Left ventricle myocardium inferior (tissue), 1 donor: ENCODE measurements around the gene CNN1. TPM values are rescaled to one million over a fixed set of nuclear protein-coding genes. Genes with fewer than 3 reads are reported as not detected.

Experiments
- DNase-seq: peaks from one replicate; pipeline ENCODE4 v3.0.0-alpha.2; 2020
- H3K27ac ChIP-seq: fragments of 200-600 bp; replicated peaks from 2 replicates; pipeline ENCODE4 v1.8.0; 2021
- H3K27me3 ChIP-seq: fragments of 200-600 bp; 2 replicates; pipeline ENCODE4 v1.8.0; 2021; ENCODE audit warnings: low read depth
- H3K36me3 ChIP-seq: fragments of 200-600 bp; 2 replicates; pipeline ENCODE4 v1.8.0; 2021
- H3K4me1 ChIP-seq: fragments of 200-600 bp; 2 replicates; pipeline ENCODE4 v1.8.0; 2021
- H3K4me3 ChIP-seq: fragments of 200-600 bp; 2 replicates; pipeline ENCODE4 v1.8.0; 2021; ENCODE audit warnings: mild to moderate bottlenecking, moderate library complexity
- H3K9me3 ChIP-seq: fragments of 200-600 bp; replicated peaks from 2 replicates; pipeline ENCODE4 v1.8.0; 2021
- intact Hi-C: fragments of 100-400 bp; cut with micrococcal nuclease; formaldehyde crosslinking; loops from one replicate; pipeline ENCODE4 v1.11.0; 2022
- total RNA-seq: library from RNA; stranded (reverse); fragmentation: NEBNext Ultra II Directional; extraction: Animal tissue kit (Norgen Biotek cat#: 25700); gene quantifications from one replicate; pipeline ENCODE4 v1.2.1, GENCODE V29; 2021
- TF ChIP-seq, protein P1 (sequence below): fragments of 200-600 bp; IDR thresholded peaks from 2 replicates; pipeline ENCODE4 v1.8.0; 2021; ENCODE audit warnings: antibody characterized with exemption, mild to moderate bottlenecking, borderline replicate concordance
- donor health status: DM: no; HTN: yes; CAD: no; lungs with severe emphysema.

The CNN1 gene
- total RNA-seq, 1 donor from 2014 or later = 133 TPM

DNA sequence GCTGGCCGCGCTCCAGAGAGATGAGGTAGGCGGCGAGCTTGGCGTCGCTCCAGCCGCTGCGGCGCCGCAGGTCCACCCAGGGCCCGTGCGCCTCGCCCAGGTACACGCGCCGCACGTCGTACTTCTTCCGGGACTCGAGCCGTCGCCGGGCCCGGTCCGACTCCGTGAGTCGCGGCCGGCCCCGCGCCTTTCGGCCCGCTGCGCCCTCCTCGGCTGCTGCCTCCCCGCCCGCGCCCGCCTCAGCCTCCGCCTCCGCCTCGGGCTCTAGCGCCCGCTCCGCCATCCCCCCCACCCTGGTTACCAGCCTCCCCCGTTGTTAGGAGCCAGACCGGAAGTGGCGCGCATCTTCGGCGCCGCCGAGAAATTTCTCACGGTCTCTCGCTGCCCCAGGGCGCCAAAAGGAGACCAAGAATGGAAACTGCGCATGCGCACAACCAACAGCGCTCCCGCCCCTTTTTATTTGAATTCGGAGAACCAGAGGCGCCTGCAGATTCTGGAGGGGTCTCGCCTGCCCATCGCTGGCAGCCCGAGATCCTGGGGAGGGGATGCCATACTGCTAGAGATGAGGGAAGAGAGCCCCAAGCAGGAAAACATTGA is 33.0 kb upstream of the CNN1 start, which contains the start of gene ZNF653:
TSS of gene ZNF653 (minus strand) at position 336 of the 597 bp plus-strand sequence. CDS start at position 283, 53 bp downstream.
- Histone ChIP-seq H3K27ac (peak within 1 kb of the TSS; percentile 96), H3K27me3 (no peaks in the 10 kb centered on the region), H3K4me1 (peaks cover 17% of the 10 kb centered on the region), H3K4me3 (peak within 1 kb of the TSS; percentile 83), H3K9me3 (no peaks in the 10 kb centered on the region), H3K36me3 (peaks cover 8% of the 10 kb centered on the region)
- intact Hi-C loops = no loop called here
- TF ChIP-seq, protein P1, sequence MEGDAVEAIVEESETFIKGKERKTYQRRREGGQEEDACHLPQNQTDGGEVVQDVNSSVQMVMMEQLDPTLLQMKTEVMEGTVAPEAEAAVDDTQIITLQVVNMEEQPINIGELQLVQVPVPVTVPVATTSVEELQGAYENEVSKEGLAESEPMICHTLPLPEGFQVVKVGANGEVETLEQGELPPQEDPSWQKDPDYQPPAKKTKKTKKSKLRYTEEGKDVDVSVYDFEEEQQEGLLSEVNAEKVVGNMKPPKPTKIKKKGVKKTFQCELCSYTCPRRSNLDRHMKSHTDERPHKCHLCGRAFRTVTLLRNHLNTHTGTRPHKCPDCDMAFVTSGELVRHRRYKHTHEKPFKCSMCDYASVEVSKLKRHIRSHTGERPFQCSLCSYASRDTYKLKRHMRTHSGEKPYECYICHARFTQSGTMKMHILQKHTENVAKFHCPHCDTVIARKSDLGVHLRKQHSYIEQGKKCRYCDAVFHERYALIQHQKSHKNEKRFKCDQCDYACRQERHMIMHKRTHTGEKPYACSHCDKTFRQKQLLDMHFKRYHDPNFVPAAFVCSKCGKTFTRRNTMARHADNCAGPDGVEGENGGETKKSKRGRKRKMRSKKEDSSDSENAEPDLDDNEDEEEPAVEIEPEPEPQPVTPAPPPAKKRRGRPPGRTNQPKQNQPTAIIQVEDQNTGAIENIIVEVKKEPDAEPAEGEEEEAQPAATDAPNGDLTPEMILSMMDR = no peak
- DNase-seq = peak; percentile 92

DNA sequence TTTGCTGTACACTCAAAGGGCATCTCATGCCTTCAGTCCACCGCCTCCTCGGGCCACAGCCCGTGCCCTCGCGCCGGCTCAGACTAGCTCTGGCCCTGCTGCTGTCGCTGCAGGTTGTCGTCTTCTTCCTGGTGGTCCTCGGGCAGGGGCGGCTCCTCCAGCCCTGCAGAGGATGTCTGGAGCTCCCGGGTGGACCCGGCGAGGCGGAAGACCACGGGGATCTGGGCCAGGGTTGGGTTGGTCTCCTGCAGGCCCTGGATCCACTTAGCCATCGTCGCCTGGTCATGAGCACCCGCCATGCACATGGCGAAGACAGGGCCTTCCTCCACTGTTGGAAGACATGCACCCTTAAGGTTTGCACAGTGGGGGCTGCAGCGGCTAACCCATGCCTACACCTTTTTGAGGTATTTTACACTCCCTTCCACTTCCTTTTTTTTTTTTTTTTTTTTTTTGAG is 32.5 kb upstream of the CNN1 start:
- peaks cover 17% of the 10 kb centered on the region for H3K4me1 ChIP-seq
- no peaks in the 10 kb centered on the region for H3K27me3 ChIP-seq
- intact Hi-C loops = no loop called here
- H3K9me3 ChIP-seq = no peaks in the 10 kb centered on the region
- DNase-seq = no peak
- H3K4me3 ChIP-seq = peak overlapping the region; percentile 83
- TF ChIP-seq, protein P1 = no peak
- peaks cover 10% of the 10 kb centered on the region for H3K36me3 ChIP-seq
- H3K27ac ChIP-seq = peak overlapping the region; percentile 96

DNA sequence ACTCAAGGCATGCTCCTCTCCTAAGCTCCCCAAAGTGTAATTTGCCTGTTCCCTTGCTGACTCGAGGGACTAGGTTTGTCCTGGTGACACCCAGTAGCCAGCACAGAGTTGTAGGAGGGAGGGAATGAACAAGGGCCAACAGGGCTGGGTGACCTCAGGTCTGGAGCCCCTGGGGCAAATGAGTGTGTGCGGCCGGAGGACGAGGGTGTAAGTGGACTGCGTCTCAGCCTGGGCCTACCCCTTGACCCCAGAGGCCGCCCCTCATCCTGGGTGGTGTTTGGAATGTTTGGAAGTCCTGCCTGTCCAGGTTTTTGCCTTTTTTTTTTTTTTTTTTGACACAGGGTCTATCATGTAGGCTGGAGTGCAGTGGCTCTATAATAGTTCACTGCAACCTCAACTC is 31.7 kb upstream of the CNN1 start:
- Histone ChIP-seq H3K4me3 (no peak overlapping the region), H3K9me3 (no peaks in the 10 kb centered on the region), H3K4me1 (peaks cover 17% of the 10 kb centered on the region), H3K27me3 (no peaks in the 10 kb centered on the region), H3K36me3 (peaks cover 19% of the 10 kb centered on the region), H3K27ac (no peak overlapping the region)
- no peak for DNase-seq
- TF ChIP-seq, protein P1 = no peak
- intact Hi-C loops = no loop called here

DNA sequence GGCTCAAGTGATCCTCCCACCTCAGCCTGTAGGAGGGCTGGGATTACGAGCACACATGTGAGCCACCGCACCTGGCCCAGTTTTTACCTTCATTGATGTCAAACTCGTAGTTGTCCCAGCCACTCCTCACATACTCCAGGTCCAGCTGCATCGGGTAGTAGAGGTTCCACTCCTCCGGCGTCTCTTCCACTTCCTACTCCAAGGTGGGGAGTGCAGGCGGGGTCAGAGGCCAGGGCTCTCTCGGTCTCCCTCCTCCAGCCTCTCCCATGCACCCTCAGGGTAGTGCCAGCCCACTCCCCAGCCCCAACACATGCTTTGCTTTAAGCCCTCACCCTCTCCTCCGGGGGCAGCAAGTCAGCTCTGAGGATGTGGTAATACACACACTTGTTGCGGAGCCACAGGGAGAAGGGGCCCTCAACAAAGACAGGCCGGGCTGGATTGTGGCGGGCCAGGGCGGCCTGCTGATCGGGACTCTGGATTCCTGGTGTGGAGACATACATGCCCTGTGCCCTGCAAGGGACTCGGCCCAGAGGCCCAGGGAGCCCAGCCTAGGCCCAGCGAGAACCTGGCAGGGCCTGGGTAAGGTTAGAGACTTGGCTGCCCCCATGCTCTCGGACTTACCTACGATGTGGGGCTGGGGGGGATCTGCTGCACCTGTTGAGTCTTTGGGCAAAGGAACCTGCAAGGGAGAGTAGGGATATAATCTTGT is 31.1 kb upstream of the CNN1 start:
- intact Hi-C loops = no loop called here
- Histone ChIP-seq H3K4me3 (no peak overlapping the region), H3K27me3 (no peaks in the 10 kb centered on the region), H3K27ac (no peak overlapping the region), H3K36me3 (peaks cover 24% of the 10 kb centered on the region), H3K9me3 (no peaks in the 10 kb centered on the region), H3K4me1 (peaks cover 17% of the 10 kb centered on the region)
- TF ChIP-seq, protein P1 = no peak
- no peak for DNase-seq

DNA sequence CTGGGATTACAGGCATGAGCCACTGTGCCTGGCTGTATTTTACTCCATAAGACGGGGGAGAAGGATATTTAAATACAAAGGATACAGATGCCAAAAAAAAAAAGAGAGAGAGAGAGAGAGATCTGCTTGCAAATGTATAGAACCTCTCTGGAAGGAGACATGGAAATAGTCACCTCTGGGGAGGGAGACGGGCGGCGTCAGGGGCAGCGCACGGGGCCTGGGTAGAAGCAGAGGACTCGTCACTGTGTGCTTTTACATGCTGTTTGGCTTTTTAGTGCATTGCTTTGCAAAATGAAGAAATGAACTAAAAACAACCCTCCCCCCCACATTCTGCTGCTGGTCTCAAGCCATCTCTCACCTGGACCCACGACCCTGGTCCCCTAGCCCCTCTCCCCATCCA is 28.2 kb upstream of the CNN1 start:
- H3K4me3 ChIP-seq = no peak overlapping the region
- H3K9me3 ChIP-seq = no peaks in the 10 kb centered on the region
- TF ChIP-seq, protein P1 = no peak
- no peak overlapping the region for H3K27ac ChIP-seq
- DNase-seq = no peak
- intact Hi-C loops = no loop called here
- H3K36me3 ChIP-seq = peaks cover 51% of the 10 kb centered on the region
- no peaks in the 10 kb centered on the region for H3K27me3 ChIP-seq
- peaks cover 8% of the 10 kb centered on the region for H3K4me1 ChIP-seq
